ENCODE results near the gene DCAF17.
"Not testable (repeated sequence)": the region's sequence is repeated elsewhere in the genome, so short reads cannot be mapped to it uniquely, and the experiment has no call there.

DCAF17 gene

GRCh38 chr2:171411214-171411613 lies 22.8 kb upstream of the DCAF17 start:
- no peak for DNase-seq

DNA sequence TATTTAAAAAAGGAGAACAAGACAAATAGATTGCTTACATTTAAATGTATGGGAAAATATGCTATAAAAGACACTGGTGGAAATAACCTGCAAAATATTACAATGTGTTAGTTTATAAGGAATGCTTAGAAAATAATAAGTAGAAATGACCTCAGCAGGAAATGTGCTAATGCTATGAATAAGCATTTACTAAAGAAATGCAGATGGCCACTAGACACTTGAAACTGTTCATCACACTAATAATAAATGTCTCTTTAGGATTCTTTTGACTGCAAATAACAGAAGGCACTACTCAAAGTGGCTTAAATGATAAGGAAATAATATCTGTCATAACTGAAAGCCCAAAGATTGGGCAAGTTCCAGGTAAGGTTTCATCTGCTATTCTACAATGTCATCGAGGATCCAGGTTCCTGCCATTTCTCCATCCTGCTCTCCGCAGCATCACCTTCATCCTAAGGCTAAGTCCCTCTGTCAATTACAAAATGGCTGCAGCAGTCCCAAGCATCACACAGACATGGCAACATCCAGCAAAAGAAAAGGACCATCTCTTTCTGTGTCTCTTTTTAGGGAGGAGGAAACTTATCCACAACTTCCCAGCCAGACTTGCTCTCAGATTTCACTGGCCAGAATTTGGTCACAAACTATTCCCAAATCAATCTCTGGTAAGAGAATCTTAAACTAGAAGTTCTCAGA lies 22.1 kb upstream of the DCAF17 start:
- no peak for DNase-seq

DNA sequence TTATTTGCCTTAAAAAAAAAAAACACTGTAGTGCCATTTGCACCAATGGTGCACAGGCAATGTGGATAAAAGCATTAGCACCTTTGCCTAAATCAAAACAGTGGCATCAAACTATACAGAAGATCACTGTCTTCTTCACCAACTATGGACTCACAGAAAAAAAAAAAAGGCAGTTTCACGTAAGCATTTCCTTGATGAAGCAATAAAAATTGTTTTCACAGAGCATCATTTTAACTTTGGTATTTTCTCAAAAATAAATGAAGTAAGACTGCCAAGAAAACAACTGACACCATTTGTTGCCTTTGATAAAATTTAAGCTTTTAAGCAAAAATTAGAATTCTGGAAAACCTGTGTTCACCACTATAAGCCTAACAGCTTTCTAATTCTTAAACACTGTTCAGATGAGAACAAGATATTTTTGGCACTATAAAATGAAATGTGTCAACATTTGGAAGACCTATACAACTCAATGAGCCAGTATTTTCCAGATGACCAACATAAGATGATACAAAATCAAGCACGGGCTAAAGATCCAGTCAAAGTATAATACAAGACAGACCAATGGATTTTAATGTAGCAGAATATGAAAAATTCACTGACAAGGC lies 21.4 kb upstream of the DCAF17 start:
- no peak for DNase-seq

DNA sequence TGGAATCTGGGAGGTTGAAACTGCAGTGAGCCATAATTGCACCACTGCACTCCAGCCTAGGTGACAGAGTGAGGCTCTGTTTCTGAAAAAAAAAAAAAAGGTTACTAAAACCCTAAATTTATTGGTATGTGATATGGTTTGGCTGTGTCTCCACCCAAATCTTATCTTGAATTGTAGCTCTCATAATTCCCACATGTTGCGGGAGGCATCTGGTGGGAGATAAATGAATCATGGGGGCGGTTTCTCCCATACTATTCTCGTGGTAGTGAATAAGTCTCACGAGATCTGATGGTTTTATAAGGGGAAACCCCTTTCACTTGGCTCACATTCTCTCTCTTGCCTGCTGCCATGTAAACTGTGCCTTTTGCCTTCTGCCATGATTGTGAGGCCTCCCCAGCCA lies 19.4 kb upstream of the DCAF17 start:
- DNase-seq, result not testable (repeated sequence)

- peak; percentile 65 for DNase-seq
Measured at GRCh38 chr2:171416009-171416926, 17.8 kb upstream of the DCAF17 start.

- no peak for DNase-seq
Measured at GRCh38 chr2:171419333-171419732, 14.7 kb upstream of the DCAF17 start.

DNA sequence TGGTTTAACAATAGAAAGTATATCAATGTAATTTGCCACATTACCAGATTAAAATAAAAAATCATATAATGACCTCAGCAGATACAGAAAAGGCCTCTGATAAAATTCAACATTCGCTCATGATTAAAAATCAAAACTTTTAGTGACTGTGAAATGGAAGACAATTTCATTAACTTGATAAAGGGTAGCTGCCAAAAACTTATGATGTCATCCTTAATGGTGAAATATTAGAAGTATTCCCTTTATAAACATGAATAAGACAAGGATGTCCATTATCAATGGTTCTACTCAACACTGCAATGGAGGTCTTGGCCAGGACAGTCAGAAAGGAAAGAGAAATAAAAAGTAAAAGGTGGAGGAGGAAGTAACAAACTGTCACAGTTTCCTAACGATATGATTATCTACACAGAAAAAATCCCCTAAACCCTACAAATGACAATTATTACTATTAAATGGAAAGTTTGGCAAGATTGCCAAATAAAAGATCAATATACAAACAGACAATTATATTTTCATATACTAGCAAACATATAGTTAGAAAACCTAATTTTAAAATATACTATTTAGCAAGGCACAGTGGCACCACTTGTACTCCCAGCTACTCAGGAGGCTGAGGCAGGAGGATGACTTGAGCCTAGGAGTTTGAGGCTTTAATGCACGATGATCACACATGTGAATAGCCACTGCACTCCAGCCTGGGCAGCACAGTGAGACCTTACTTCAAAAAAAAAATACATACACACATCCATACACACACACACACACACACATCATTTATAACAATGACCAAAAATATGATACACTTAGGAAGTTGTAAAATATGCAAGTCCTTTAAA lies 13.1 kb upstream of the DCAF17 start:
- DNase-seq, result no peak

- not testable (repeated sequence) for DNase-seq
Measured at GRCh38 chr2:171422710-171423495, 11.1 kb upstream of the DCAF17 start.

DNA sequence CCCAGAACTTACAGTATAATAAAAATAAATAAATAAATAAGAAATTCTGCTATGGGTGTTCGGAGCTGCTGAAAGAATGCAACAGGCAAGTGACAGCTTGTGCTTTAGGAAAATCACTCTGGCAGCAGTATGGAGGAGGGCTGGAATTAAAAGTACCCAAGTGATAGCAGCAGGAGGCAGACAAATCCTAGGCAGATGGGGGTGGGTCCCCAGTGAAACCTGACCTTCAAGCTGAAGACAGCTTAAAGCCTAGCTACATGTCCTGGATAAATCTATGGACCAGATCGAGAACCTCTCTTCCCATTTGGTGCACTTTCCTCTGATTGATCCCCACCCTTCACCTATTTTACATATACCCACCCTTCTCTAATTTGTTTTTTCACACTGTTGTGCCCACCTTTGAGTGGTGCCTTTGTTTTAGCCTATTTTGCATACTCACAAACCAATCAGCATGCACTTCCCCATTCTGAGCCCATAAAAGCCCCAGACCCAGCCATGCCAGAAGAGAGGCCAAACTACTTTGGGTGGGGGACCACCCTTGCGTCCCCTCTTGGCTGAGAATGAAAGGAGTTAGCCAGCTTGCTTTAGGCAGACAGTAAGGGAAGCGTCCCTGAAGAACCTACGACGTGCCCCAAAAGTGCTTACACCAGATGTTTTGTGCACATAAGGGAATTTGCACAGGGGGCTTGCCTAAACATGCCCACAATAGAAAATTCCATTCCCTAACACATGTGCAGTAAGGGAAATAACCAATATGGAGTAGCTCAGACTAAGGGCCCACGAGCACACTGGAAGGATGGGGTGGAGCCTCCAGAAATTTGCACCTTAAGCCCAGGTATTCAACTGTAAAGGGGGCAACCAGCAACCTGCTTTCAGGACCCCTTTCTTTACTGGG lies 3.3 kb upstream of the DCAF17 start:
- no peak for DNase-seq

DNA sequence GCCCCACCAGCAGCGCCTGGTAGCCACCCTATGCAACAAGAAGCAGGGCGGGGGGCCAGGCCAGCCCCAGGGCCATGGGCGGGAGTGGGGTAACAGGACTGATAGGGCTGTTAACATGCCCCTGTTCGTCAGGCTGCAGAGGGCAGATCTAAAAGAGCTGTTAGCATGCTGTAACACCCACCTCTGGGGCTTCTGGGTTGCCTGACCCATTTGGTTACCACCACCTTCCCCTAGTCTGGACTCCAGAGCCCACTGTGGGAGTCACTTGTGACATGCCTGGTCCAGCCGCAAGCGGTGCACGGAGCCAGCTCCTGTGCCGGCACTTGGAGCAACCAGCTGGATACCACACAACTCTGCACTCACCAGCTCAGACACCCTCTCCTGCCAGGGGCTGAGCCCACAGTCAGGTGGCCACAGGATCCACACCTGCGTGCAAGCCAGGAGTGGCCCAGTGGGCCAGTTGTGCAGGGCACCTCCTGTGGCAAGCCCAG lies 2.3 kb upstream of the DCAF17 start:
- no peak for DNase-seq

- no peak for DNase-seq
Measured at GRCh38 chr2:171432206-171432968, 1.6 kb upstream of the DCAF17 start.

- DNase-seq, result peak; percentile 5
Measured at GRCh38 chr2:171432969-171433762, 860 bp upstream of the DCAF17 start.

- DNase-seq, result no peak
Measured at GRCh38 chr2:171433763-171434012, 338 bp upstream of the DCAF17 start, which contains the start of gene METTL8. METTL8 (minus strand) TSS chr2:171433990; CDS start chr2:171392185, 41,805 bp downstream.

- DNase-seq, result no peak
Measured at GRCh38 chr2:171436307-171436706, 2.3 kb downstream of the DCAF17 start.

DNA sequence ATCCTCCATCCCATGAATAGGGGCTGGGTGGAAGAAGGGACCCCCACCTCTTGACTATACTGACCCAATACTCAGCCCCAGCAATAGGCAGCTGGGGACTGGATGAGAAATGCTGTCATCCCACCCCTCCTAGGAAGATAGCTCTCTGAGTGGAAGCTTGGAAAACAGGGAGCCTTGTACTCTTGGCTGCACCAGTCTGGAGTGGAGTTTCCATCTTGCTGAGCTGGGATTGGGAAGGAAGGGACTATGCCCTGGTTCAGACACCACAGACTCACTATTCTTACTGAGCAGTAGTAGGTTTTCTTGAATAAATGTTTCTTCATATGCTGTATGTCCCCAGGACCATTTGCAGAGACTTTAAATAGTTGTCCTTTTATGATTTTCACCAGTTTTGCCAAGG lies 7.4 kb downstream of the DCAF17 start:
- DNase-seq, result no peak

DNA sequence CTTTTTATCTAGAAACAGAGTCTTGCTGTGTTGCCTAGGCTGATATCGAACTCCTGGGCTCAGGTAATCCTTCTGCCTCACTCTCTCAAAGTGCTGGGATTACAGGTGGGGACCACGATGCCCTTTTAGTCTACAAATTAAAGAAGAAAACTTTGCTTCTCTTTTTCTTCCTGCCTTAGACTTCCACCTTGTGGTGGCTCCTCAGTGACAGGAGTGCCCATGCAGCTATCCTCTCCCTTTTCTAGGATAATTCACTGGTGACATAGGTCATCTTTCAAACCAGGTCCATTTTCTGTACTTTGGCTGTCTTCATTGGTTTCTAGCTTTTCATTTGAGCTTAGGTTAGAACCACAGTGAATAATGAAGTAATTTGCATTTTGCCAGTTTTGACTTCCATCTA lies 13.6 kb downstream of the DCAF17 start:
- DNase-seq, result no peak

- DNase-seq, result no peak
Measured at GRCh38 chr2:171451074-171451473, 17.0 kb downstream of the DCAF17 start.

GRCh38 chr2:171452773-171453172 lies 18.7 kb downstream of the DCAF17 start:
- no peak for DNase-seq

GRCh38 chr2:171459498-171459897 lies 25.5 kb downstream of the DCAF17 start:
- no peak for DNase-seq
